Measurements from ENCODE around the gene CPEB3.

GRCh38 chr10:92290076-92290836, 622 bp downstream of the CPEB3 start:
- no peak for TF ChIP-seq CTCF (IDR thresholded peaks at IDR 0.05; ENCODE audit: low read length)
- TF ChIP-seq EZH2 (IDR thresholded peaks at IDR 0.05; ENCODE audit: borderline replicate concordance, low read length) = no peak
